Thyroid gland (tissue), 4 donors: ENCODE results near the gene IL26.

Source experiments
- POLR2A ChIP-seq, 2 donors: fragments of 450-650 bp; IDR thresholded peaks; one replicate each; pipeline ENCODE4 v1.6.1; 2017; ENCODE audit warnings: antibody characterized with exemption in 2 of 2, mild to moderate bottlenecking in 2 of 2, moderate library complexity in 1 of 2
- TF ChIP-seq, protein P1 (sequence below), 6 experiments: fragments of 200-600 bp in 3 of 6; fragments of 450-650 bp in 3 of 6; sonication (generic) in 3 of 6; IDR thresholded peaks; one replicate each; pipeline ENCODE4 v1.5.1; 2016 to 2019; ENCODE audit warnings: antibody characterized with exemption in 6 of 6, mild to moderate bottlenecking in 2 of 6, inconsistent platforms in 1 of 6, moderate library complexity in 1 of 6

DNA sequence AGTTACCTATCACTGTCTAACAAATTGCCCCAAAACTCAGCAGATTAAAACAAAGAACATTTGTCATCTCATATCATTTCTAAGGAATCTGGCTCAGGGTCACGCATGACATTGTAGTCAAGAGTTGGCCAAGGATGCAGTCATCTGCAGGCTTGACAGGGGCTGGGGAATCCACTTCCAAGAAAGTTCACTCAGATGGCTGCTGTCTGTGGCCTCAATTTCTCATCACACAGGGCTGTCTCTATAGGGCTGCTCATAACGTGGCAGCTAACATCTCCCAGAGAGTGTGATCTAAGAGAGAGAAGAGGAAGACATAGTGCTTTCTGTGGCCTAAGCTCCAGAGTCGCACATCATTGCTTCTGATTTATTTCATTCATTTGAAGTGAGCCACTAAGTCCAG, 44.7 kb upstream of the IL26 start:
- TF ChIP-seq, protein P1, sequence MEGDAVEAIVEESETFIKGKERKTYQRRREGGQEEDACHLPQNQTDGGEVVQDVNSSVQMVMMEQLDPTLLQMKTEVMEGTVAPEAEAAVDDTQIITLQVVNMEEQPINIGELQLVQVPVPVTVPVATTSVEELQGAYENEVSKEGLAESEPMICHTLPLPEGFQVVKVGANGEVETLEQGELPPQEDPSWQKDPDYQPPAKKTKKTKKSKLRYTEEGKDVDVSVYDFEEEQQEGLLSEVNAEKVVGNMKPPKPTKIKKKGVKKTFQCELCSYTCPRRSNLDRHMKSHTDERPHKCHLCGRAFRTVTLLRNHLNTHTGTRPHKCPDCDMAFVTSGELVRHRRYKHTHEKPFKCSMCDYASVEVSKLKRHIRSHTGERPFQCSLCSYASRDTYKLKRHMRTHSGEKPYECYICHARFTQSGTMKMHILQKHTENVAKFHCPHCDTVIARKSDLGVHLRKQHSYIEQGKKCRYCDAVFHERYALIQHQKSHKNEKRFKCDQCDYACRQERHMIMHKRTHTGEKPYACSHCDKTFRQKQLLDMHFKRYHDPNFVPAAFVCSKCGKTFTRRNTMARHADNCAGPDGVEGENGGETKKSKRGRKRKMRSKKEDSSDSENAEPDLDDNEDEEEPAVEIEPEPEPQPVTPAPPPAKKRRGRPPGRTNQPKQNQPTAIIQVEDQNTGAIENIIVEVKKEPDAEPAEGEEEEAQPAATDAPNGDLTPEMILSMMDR (IDR thresholded peaks at IDR 0.05): no peak
- TF ChIP-seq POLR2A (IDR thresholded peaks at IDR 0.05): no peak
